Sigmoid colon (tissue), 4 donors: ENCODE results near the gene LCT.

Experiments used
- EP300 ChIP-seq, 4 donors: sonication (generic); formaldehyde crosslinking; IDR thresholded peaks; one replicate each; pipeline ENCODE4 v1.6.1; 2017; ENCODE audit warnings: antibody characterized with exemption in 4 of 4
- POLR2A ChIP-seq, 2 donors: fragments of 450-650 bp; IDR thresholded peaks; one replicate each; pipeline ENCODE4 v1.6.1; 2016; ENCODE audit warnings: antibody characterized with exemption in 2 of 2, mild to moderate bottlenecking in 2 of 2, moderate library complexity in 2 of 2
- POLR2AphosphoS5 ChIP-seq, 4 donors: sonication (generic); formaldehyde crosslinking; IDR thresholded peaks; one replicate each; pipeline ENCODE4 v1.6.1; 2017; ENCODE audit warnings: antibody characterized with exemption in 4 of 4
- TF ChIP-seq, protein P1 (sequence below), 4 experiments: fragments of 450-650 bp in 3 of 4; fragments of 200-600 bp in 1 of 4; IDR thresholded peaks; one replicate each; pipeline ENCODE4 v1.5.1; 2016 to 2019; ENCODE audit warnings: antibody characterized with exemption in 4 of 4, mild to moderate bottlenecking in 3 of 4, moderate library complexity in 2 of 4

GRCh38 chr2:135785032-135785431 is 52.0 kb downstream of the LCT start:
- TF ChIP-seq POLR2A (IDR thresholded peaks at IDR 0.05) (no peak), POLR2AphosphoS5 (IDR thresholded peaks at IDR 0.05) (no peak), EP300 (IDR thresholded peaks at IDR 0.05) (no peak)
- TF ChIP-seq, protein P1, sequence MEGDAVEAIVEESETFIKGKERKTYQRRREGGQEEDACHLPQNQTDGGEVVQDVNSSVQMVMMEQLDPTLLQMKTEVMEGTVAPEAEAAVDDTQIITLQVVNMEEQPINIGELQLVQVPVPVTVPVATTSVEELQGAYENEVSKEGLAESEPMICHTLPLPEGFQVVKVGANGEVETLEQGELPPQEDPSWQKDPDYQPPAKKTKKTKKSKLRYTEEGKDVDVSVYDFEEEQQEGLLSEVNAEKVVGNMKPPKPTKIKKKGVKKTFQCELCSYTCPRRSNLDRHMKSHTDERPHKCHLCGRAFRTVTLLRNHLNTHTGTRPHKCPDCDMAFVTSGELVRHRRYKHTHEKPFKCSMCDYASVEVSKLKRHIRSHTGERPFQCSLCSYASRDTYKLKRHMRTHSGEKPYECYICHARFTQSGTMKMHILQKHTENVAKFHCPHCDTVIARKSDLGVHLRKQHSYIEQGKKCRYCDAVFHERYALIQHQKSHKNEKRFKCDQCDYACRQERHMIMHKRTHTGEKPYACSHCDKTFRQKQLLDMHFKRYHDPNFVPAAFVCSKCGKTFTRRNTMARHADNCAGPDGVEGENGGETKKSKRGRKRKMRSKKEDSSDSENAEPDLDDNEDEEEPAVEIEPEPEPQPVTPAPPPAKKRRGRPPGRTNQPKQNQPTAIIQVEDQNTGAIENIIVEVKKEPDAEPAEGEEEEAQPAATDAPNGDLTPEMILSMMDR (IDR thresholded peaks at IDR 0.05), result peak in 1 of 4 experiments; percentile 11
